ENCODE measurements around the gene CENPK.
A peak's percentile ranks its signal among the peaks of the same experiment; 100 is the strongest.
"Not testable (repeated sequence)": the region's sequence is repeated elsewhere in the genome, so short reads cannot be mapped to it uniquely, and the experiment has no call there.

CENPK gene

DNA sequence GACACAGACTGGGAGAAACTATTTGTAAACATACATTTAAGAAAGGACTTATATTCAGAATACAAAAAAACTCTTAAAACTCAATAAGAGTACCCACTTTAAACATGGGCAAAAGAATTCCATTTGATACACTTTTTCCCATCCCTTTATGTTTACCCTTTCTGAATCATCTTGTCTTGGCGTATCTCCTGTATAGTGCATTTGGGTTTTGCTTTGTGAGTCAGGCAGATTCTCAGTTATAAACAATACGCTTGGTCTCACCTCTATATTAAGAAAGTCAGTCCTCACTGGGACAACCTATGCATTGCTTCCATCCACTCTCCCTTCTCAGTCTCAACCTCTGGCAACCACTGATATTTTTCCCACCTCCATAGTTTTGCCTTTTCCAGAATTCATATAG, 54.0 kb downstream of the CENPK start:
- DNase-seq (ENCODE audit: low spot score) (no peak), FAIRE-seq (no peak)

DNA sequence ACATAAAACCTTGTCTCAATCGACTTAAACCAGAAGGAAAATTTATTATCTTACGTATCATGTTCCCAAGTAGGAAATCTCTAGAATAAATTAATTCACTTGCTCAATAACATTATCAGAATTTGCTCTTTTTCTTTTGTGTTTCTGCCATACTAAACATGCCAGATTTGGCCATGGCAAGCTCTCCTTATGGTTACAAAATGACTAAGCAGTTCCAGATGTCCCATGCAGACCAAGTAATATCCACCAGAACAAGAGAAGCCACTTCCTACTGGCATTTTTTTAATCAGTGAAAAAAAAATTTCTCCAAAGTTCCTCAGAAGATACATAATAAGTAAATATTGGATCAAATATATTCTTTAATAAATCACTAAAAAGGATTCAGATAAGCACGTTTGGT, 56.0 kb downstream of the CENPK start:
- no peak for DNase-seq (ENCODE audit: low spot score)
- FAIRE-seq, result no peak

DNA sequence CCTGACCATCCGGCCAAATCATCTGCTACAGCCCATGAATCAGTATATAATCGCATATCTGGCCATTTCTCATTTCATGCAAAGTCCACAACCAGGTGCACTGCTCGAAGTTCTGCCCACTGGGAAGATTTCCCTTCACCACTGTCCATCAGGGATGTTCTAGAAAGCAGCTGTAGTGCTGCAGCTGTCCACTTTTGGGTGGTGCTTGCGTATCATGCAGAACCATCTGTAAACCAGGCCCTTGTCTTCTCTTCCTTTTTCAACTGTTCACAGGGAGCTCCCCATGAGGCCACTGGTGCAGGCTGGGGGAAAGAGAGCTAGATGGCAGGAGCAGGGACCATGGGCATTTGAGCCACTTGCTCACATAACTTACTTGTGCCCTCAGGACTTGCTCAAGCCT, 73.8 kb downstream of the CENPK start:
- no peak for DNase-seq (ENCODE audit: low spot score)
- FAIRE-seq, result no peak

DNA sequence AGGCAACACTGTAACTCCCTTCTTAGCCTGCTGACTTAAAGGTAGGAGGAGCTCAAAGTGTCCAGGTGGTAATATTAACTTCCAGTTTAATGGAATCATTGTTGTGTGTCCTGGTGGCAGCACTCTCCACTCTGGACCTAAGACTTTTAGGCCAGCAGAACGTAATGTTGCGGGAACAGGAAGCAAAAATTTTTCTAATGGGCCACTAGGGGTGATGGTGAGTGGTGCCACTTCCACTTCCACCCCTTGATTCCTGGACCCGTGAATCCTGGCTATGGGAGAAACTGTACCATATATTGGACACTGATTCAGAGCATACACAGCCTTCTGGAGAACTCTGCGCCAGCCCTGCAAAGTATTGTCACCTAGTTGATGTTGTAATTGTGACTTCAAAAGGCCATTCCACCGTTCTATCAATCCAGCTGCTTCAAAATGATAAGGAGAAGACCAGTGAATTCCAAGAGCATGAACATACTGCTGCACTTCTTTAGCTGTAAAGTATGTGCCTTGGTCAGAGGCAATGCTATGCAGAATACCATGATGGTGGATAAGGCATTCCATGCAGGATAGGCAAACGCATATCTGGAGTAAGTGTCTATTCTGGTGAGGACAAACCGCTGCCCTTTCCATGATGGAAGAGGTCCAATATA, 74.8 kb downstream of the CENPK start:
- not testable (repeated sequence) for FAIRE-seq; DNase-seq (ENCODE audit: low spot score)

DNA sequence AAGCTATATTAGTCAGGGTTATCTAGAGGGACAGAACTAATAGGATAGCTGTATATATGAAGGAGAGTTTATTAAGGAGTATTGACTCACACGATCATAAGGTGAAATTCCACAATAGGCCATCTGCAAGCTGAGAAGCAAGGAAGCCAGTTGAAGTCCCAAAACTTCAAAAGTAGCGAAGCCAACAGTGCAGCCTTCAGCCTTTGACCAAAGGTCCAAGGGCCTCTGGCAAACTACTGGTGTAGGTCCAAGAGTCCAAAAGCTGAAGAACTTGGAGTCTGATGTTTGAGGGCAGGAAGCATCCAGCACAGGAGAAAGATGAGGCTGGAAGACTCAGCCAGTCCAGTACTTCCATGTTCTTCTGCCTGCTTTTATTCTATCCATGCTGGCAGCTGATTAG, 76.2 kb downstream of the CENPK start:
- FAIRE-seq; DNase-seq (ENCODE audit: low spot score): not testable (repeated sequence)

DNA sequence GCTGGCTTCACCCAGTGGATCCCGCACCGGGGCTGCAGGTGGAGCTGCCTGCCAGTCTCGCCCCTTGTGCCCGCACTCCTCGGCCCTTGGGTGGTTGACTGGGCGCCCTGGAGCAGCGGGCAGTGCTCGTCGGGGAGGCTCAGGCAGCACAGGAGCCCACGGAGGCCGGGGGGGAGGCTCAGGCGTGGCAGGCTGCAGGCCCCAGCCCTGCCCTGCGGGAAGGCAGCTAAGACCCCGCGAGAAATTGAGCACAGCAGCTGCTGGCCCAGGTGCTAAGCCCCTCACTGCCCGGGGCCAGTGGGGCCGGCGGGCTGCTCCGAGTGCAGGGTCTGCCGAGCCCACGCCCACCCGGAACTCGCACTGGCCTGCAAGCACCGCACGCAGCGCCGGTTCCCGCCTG, 77.6 kb downstream of the CENPK start:
- DNase-seq (ENCODE audit: low spot score) (no peak), FAIRE-seq (no peak)

DNA sequence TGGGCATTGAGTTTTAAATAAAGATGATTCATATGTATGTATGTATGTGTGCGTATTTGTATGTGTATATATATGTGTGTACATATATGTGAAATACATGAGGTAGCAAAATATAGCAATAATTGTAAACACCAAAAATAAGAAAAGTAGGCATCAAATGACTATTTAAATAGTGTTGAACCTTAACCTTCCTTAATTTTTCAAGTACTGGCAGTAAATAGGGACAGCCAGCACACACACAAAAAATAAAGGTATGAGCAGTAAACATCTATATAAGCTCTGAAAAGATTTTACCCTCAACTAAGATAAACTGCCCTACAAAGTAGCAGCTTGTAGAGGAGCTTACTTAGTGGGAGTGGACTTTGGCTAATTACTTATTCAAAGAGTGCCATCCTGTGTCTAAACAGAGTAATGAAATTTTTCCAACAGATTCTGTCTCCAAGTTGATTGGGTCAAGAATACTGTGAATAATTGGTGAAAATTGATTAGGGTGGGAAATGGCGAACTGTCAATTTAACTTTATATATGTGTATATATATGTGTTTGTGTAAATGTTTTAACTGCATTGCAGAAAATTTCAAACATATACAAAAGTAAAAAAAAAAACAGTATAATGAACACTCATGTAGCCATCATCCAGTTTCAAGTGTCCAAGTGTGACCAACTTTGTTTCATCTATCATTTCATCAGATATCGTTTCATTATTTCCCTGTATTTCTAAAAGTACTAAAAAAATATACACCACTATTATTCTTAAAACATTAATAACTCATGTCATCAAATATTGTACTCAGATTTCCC, 79.2 kb downstream of the CENPK start:
- no peak for FAIRE-seq
- peak; percentile 30 for DNase-seq (ENCODE audit: low spot score)

DNA sequence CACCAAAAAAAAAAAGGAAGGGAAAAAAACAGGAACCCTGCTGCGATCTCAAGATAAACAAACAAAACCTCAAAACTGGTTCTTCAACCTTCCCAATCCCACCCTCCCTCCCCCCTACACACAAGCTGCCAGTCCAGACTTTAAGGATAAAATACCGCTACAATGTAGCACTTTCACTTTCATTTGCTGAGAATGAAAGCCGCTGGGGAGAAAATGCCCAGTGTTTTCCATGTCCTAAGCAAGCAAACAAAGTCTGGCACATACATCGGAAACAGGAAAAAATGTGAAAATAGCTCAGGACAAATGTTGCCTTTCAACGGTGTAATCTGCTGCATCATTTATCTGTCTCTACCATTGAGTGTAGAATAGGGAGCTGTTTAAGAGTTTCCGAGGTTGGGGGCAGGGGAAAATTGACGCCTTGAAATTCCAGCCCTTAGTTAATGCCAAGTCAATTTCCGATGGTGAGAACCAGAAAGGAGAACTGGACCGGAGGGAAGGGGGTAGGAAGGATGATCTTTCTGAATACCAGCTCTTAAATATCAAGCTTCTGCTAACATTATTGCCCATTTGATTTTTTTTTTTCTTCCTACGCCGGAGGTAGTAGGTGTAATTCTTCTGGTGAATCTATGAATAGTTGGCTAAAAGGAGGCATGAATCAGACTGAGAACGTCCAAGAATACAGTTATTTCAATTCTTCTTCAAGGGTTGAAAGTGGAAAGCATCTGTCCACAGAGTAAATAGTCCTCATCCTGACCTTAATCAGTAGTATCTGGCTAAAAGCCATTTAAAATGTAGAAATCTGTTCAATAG, 80.0 kb downstream of the CENPK start:
- peak; percentile 33 for DNase-seq (ENCODE audit: low spot score)
- no peak for FAIRE-seq

DNA sequence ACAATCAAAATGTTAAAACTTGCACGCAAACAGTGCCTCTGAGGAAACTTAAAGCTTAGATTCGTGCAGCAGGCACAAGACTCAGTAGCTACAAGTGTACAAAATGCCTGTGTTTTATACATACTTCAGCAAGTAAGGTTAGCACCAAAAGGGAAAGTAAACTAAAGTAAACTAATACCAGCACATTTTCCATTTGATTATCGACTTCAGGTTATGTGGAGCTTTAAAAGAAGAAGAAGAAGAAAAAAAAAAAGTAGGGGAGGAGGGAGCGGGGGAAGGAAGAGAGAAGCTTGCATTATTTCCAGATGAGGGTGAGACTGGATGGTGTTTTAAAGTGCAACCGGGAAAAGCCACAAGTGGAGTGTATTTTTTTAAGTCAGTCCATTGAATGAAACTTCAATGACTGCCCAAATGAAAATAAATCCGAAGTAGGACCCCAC, 80.7 kb downstream of the CENPK start:
- DNase-seq (ENCODE audit: low spot score), result peak; percentile 5
- no peak for FAIRE-seq

DNA sequence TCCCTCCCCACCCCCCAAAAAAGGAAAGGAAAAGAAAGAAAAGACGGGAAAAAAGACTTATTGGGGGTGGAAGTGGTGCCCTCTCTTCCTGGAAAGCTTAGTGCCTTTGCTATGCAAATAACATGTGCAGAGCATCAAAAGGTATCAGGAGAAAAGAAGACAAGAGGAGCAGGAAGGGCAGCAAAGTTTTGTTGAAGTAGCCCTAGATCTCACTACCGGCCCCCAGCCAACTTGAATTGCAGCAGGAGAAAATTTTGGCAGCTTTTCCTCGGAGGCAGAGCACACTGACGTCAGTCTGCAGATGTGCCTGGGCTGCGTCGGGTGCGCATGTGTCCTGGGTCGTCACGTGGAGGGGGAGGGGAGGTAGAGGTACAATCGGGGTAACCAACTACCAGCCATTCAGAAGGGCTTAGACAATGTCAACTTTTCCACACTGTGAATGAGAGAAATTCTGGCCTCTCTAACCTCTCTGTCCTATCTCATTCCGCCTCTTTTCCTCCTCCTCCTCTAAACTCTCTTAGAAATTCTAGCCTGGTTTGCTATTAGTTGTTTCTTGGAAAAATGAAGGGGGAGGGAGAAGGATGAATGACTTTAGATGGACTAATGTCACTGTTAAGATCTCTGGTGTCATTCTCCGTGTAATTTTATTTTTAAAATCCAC, 81.2 kb downstream of the CENPK start, which contains the start of gene ADAMTS6:
TSS of gene ADAMTS6 (minus strand) at position 286 of the 661 bp plus-strand sequence. CDS start 8,247 bp downstream, outside the sequence.
- peak; percentile 87 for FAIRE-seq

DNA sequence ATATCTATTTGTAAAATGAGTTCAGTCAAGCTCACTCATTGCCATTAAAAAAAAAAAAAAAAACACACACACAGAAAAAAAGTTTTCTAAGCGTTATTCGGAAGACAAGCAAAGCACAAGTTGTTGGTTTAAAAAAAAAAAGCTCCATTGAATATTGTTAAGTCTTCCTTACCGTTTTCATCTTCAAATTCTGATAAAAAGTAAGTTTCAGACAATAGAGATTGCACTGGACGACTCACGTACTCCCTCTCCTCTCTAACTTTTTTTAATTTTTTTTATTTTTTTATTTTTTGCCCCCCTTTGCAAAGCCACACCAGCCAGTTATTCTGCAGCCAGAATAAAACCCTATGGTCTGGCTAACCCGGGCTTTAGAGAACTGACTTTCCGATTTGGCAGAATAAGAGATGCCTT, 81.8 kb downstream of the CENPK start:
- peak; percentile 19 for DNase-seq (ENCODE audit: low spot score)

More for the DNA sequence above, 81.2 kb downstream of the CENPK start, which contains the start of gene ADAMTS6:
- DNase-seq (ENCODE audit: low spot score), result peak; percentile 86

DNA sequence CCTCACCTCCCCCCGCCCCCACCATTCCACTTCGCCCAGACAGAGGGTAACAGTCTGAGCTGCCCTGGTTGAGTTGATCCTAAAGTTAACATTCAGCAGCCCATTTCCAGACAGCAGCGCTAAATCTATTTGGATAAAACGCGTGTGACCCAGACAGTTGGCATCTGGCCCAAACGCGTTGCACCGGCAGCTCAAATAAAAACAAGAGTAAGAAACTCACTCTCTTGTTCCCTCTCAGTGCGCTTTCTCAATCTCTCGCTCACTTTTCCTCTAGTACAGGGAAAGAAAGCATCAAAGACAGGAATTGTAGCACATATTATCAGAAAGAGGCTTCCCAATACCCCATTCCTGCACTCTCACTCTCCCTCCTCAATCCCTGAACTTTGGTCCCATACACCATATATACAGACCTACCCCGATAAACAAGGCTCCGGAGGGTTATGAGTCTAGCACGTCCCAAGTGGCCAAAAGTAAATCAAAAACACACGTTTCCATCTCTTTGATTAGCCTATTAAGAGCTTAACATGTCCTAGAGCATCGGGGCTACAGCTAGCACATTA, 82.6 kb downstream of the CENPK start:
- FAIRE-seq, result no peak
- DNase-seq (ENCODE audit: low spot score), result peak; percentile 37

More for the DNA sequence above, 81.8 kb downstream of the CENPK start:
- FAIRE-seq, result no peak

DNA sequence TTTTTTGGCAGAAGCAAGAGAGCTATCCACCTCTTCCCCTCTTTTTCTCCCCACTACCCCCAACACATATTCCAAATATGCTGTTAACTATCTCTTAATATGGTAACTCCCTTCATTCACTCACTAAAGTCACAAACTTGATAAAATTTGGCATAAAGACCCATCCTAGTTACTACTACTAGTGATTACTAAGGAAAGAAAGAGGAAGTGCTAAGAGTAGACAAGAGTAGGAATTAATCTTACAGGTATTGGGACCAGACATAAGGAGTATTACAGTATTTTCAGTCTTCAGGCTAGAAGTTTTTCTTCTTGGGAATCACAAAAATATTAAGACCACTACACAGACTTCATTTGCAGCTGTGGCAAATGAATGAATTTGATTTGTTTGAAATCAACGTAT, 83.4 kb downstream of the CENPK start:
- FAIRE-seq, result no peak

DNA sequence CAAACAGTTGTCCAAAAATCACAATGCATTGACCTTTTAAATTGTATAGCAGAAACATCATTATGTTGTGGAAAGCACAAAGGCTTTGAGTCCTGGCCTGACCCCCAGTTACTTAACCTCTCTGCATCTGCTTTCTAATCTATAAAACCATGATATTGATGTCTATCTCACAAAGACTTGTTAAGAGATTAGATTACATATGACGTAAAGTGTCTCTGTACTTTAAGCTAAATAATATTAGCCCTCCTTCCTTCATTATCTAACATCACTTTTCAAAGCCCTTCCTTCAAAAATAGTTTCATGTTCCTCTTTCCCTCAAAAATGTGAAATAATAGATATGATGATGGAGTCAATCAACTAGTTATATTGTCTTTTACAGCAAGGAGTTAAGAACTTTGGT, 84.6 kb downstream of the CENPK start:
- no peak for DNase-seq (ENCODE audit: low spot score)
- no peak for FAIRE-seq

More for the DNA sequence above, 83.4 kb downstream of the CENPK start:
- no peak for DNase-seq (ENCODE audit: low spot score)

DNA sequence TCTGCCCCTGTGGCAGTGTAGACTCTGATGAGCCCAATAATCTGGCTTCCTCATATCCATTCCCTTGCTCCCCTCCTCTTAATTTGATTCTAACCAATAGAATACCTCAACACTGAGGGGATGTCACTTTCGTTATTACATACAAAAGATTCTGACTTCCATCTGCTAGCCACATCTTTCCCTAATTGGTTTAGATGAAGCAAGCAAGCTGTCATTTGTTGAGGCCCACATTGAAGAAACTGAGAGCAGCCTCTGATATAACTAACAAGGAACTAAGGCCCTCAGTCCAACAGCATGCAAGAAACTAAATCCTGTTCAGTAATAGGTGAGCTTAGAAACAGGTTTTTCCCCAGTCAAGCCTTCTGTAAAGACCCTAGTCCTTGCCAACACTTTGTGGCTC, 87.1 kb downstream of the CENPK start:
- FAIRE-seq (no peak), DNase-seq (ENCODE audit: low spot score) (no peak)

DNA sequence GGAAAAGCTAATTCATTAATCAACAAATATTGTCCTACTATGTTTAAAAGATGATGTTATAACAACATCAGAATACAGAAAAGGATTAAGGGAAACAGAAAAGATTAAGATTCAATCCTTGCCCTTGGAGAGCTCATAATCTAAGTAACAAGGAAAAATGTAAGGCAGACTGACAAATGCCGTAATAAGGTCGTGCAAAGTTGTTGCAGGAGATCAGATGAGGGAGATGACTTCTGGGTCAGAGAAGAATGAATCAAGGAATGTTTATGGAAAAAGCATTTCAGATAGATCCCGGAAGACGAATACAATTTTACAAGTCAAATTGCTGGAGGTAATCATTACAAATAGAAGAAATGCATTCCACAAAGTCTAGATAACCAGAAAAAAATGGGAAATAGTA, 87.6 kb downstream of the CENPK start:
- FAIRE-seq, result no peak
- no peak for DNase-seq (ENCODE audit: low spot score)

DNA sequence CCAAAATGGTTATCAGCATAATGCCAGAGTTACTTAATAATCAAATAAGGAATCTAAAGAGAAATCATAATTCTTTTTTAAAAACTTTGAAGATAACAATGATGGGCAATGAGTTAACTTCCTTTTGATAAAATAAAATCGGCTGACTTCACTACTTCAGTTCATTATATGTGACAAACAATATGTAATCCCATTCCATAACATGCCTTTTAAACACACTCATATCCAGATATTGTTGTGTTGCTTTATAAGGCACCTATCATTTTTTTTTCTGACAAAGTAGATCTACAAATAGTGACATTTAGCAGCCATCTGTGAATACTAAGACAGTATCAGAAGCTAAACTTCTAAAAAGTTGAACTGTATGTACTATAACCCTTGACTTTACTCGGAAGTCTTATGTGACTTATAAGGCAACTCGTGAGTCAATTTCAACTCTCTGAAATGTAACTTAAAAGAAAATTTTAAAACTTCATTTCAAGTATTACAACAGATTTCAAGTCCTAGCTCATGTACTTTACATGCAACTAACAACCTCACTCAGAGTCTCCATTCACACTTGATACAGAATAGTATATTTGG, 88.7 kb downstream of the CENPK start:
- no peak for DNase-seq (ENCODE audit: low spot score)
- no peak for FAIRE-seq

DNA sequence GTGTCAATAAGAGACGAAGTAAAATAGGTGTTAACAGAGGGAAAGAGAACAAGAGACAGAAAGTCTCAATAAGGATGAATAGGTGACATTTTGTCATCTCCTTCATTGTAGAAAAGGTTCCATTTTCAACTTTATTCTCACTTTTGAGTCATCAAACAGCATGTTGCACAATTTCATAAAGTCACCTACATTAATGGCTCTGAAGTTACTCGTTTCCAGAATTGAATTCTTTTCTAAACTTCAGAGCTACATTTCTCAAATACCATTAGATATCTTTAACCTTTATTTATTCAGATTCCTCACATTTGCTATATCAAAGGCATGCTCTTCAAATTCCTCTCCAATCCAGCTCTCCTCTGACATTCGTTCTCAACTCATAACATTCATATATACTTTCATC, 94.3 kb downstream of the CENPK start:
- FAIRE-seq (no peak), DNase-seq (ENCODE audit: low spot score) (no peak)

Measured in urothelium cell line (cell line).